ENCODE data around the gene ZDHHC5. TPM values are rescaled to one million over a fixed set of nuclear protein-coding genes. Genes with fewer than 3 reads are reported as not detected.
A peak's percentile ranks its signal among the peaks of the same experiment; 100 is the strongest.
"Not testable (repeated sequence)": the region's sequence is repeated elsewhere in the genome, so short reads cannot be mapped to it uniquely, and the experiment has no call there.

ZDHHC5 gene
- polyA plus RNA-seq, 3 donors, result 50.0 to 51.5 (median 50.6) TPM

DNA sequence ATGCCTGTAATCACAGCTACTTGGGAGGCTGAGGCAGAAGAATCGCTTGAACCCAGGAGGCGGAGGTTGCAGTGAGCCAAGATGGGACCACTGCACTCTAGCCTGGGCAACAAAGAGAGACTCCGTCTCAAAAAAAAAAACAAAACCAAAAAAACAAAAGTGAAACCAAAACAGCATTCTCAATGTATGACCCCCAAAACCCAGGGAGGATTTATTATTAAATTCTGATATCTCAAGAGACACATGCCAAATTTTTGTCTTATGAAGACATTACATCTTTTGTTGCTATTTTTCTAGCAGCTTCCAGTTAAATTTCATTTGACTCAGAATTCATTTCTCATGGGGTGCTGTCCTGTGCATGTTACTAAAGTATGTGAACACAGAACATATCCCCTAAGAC is 15.3 kb upstream of the ZDHHC5 start:
- no peak for DNase-seq (ENCODE audit: extremely low read depth in 1 of 11, low read depth in 9 of 11, low spot score in 4 of 11)

DNA sequence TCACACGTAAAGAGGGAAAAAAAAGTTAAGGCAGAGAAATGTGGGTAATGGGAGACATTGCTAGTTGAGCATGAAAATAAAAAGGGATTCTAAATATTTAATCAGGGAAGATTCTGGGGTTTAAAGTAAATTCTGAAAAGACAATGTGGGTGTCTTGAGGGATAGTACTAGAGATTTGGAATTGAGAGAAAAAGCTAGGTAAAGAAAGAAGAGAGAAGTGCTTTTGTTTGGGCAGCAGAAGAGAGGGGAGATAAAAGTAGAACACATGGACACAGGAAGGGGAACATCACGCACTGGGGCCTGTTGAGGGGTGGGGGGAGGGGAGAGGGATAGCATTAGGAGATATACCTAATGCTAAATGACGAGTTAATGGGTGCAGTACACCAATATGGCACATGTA is 14.8 kb upstream of the ZDHHC5 start:
- DNase-seq (ENCODE audit: extremely low read depth in 1 of 11, low read depth in 9 of 11, low spot score in 4 of 11), result no peak

DNA sequence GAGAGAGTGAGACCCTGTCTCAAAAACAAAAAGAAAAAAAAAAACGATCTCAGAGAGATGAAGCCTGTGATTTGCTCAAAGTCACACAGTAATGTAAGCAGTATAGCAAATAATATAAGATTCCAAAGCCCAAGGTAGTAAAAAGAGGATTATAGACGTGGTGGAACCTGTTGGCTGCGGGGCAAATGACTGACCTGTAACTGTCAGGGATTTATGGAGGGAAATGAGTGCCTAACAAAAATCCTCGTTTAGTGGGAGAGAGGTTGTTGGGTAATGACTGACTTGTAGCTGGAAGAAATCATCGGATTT is 11.1 kb upstream of the ZDHHC5 start:
- DNase-seq (ENCODE audit: extremely low read depth in 1 of 11, low read depth in 9 of 11, low spot score in 4 of 11), result no peak

- peak; percentile 98 to 100 (median 99) for DNase-seq (ENCODE audit: extremely low read depth in 1 of 11, low read depth in 9 of 11, low spot score in 4 of 11)
Observed at GRCh38 chr11:57657194-57658022, 10.5 kb upstream of the ZDHHC5 start, which contains the start of gene CLP1. CLP1 (plus strand) TSS chr11:57657762; CDS start chr11:57659477, 1,715 bp downstream.

- no peak for DNase-seq (ENCODE audit: extremely low read depth in 1 of 11, low read depth in 9 of 11, low spot score in 4 of 11)
Observed at GRCh38 chr11:57658023-57658361, 9.9 kb upstream of the ZDHHC5 start.

DNA sequence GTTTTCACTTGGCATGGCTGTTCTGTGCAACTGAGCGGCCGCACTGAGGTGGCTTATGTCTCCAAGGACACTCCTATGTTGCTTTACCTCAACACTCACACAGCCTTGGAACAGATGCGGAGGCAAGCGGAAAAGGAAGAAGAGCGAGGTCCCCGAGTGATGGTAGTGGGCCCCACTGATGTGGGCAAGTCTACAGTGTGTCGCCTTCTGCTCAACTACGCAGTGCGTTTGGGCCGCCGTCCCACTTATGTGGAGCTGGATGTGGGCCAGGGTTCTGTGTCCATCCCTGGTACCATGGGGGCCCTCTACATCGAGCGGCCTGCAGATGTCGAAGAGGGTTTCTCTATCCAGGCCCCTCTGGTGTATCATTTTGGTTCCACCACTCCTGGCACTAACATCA is 8.2 kb upstream of the ZDHHC5 start:
- no peak for DNase-seq (ENCODE audit: extremely low read depth in 1 of 11, low read depth in 9 of 11, low spot score in 4 of 11)

GRCh38 chr11:57662893-57663292 is 5.0 kb upstream of the ZDHHC5 start:
- DNase-seq (ENCODE audit: extremely low read depth in 1 of 11, low read depth in 9 of 11, low spot score in 4 of 11), result no peak

DNA sequence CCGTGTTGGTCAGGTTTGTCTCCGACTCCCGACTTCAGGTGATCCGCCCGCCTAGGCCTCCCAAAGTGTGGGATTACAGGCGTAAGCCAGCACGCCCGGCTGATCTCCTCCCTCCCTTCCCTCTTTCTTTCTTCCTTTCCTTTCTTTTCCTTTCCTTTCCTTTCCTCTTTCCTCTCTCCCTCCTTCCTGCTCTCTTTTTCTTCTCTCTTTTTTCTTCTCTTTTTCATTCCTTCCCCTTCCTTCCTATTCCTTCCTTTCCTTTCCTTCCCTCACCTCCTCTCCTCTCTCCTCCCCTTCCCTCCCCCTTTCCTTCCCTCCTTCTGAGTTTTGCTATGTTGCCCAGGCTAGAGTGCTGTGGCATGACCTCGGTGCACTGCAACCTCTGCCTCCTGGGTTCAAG is 3.9 kb upstream of the ZDHHC5 start:
- DNase-seq (ENCODE audit: extremely low read depth in 1 of 11, low read depth in 9 of 11, low spot score in 4 of 11), result no peak

DNA sequence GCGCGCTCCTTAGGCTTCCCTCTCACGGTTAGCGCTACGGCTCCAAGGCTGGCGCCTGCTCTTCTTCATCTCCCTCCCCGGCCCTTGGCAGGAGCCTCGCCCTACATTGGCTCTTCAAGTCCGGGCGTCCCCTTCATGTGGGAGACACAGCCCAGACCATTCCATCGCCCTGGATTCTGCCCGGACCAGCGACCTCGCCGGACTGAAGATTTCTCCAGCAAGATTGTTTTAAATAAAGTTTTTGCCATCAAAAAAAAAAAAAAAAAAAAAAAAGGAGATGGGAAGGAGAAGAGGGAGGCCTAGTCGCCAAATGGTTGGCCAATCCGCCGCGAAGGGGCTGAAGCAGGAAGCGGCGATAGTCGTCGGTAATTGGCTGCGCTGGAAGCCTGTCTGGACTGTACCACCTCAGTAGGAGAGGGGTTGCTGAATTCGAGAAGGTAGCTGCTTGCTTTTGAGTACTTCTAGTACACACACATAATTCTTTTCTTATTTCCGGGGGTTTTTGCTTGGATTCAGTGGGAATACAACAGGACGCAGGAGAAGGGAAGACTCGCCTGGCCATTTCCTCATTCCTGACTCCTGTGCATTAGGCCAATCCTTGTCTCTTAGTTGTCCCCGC is 688 bp upstream of the ZDHHC5 start:
- DNase-seq (ENCODE audit: extremely low read depth in 1 of 11, low read depth in 9 of 11, low spot score in 4 of 11), result peak; percentile 93 to 98 (median 97)

GRCh38 chr11:57668434-57668782 is 494 bp downstream of the ZDHHC5 start:
- DNase-seq (ENCODE audit: extremely low read depth in 1 of 11, low read depth in 9 of 11, low spot score in 4 of 11), result no peak

GRCh38 chr11:57674251-57674650 is 6.3 kb downstream of the ZDHHC5 start:
- no peak for DNase-seq (ENCODE audit: extremely low read depth in 1 of 11, low read depth in 9 of 11, low spot score in 4 of 11)

GRCh38 chr11:57675176-57675941 is 7.4 kb downstream of the ZDHHC5 start:
- no peak for DNase-seq (ENCODE audit: extremely low read depth in 1 of 11, low read depth in 9 of 11, low spot score in 4 of 11)

GRCh38 chr11:57679396-57679795 is 11.5 kb downstream of the ZDHHC5 start:
- no peak for DNase-seq (ENCODE audit: extremely low read depth in 1 of 11, low read depth in 9 of 11, low spot score in 4 of 11)

DNA sequence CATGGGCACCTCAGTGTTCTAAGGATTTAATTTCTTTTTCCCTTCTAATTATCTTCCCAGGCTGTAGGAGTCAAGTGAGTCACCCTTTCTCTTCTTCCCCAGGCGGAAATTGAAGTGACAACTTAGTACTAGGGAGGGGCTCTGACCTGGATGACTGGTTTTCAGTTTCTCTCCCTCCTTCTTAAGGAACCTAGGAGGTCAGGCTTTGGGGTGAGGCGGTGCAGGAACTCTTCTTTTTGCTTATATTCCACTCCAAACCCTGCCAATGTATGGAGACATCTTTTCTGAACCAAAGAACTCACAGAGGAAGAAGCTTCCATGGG is 12.6 kb downstream of the ZDHHC5 start:
- DNase-seq (ENCODE audit: extremely low read depth in 1 of 11, low read depth in 9 of 11, low spot score in 4 of 11), result no peak

DNA sequence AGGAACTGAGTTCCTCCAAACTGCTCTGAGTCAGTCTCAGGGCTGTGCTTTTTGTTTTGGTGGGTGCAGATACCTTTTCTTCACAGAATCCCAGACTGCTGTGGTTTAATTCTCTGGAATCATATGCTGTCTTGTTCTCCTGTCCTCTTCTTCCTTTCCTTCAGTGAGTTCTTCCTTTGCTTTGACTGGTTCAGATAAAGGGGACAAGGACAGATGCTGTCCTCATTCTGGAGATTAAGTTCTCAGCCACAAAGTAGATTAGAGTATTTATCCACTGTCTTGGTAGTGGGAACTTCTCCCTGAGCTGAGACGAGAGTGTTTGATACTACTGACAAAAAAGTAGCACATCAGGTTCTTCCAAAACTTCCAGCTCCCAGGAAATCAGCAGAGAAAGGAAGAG is 13.3 kb downstream of the ZDHHC5 start:
- no peak for DNase-seq (ENCODE audit: extremely low read depth in 1 of 11, low read depth in 9 of 11, low spot score in 4 of 11)

DNA sequence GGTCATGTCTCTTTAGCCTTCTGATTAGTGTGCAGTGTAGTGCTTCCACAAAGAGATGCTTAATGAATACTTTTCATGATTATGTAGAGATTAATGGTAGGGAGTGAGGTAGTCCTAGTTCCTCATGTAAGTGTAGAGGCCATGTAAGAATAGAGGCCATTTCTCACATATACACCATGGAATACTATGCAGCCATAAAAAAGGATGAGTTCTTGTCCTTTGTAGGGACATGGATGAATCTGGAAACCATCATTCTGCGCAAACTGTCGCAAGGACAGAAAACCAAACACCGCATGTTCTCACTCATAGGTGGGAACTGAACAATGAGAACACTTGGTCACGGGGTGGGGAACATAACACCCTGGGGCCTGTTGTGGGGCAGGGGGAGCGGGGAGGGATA is 22.6 kb downstream of the ZDHHC5 start:
- not testable (repeated sequence) for DNase-seq (ENCODE audit: extremely low read depth in 1 of 11, low read depth in 9 of 11, low spot score in 4 of 11)

DNA sequence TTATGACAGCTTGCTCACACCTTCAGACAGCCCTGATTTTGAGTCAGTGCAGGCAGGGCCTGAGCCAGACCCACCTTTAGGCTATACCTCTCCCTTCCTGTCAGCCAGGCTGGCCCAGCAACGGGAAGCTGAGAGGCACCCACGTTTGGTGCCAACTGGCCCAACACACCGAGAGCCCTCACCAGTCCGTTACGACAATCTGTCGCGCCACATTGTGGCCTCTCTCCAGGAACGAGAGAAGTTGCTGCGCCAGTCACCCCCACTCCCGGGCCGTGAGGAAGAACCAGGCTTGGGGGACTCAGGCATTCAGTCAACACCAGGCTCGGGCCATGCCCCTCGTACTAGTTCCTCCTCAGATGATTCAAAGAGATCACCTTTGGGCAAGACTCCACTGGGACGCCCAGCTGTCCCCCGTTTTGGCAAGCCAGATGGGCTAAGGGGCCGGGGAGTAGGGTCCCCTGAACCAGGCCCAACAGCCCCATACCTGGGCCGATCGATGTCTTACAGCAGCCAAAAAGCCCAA is 31.0 kb downstream of the ZDHHC5 start:
- no peak for DNase-seq (ENCODE audit: extremely low read depth in 1 of 11, low read depth in 9 of 11, low spot score in 4 of 11)

GRCh38 chr11:57699813-57700212 is 31.9 kb downstream of the ZDHHC5 start:
- DNase-seq (ENCODE audit: extremely low read depth in 1 of 11, low read depth in 9 of 11, low spot score in 4 of 11), result no peak

GRCh38 chr11:57700425-57700824 is 32.5 kb downstream of the ZDHHC5 start:
- DNase-seq (ENCODE audit: extremely low read depth in 1 of 11, low read depth in 9 of 11, low spot score in 4 of 11), result no peak

DNA sequence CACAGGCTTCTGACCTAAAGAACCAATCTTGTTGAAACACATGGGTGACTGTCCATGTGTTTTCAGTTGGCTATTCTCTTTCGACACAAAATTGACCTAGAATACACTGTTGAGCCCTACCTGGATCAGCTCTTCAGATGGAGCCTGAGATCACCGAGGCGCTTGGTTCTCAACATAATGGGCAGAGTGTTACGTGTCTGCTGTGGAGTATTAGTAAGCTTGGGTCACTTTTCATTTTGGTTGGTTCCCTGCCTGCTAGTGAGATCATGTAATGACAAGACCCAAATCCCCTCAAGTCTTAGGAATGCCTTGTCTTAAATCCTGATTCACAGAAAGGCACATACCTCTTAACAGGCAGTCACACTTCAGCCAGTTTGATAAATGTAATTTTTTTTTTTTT is 35.4 kb downstream of the ZDHHC5 start:
- no peak for DNase-seq (ENCODE audit: extremely low read depth in 1 of 11, low read depth in 9 of 11, low spot score in 4 of 11)

All from renal cortex interstitium (tissue), 11 donors.